Fibroblast of the aortic adventitia (primary cell): ENCODE results near the gene HRH2. TPM values are rescaled to one million over a fixed set of nuclear protein-coding genes. Genes with fewer than 3 reads are reported as not detected.

Source experiments
- DNase-seq: peaks from one replicate; pipeline ENCODE4 v3.0.0-alpha.2; 2010; ENCODE audit warnings: low read depth
- H3K4me3 ChIP-seq: 2 replicates; pipeline ENCODE4 v1.5.1; 2011; ENCODE audit warnings: low read depth, mild to moderate bottlenecking, control low read depth, low read length, moderate library complexity
- CTCF ChIP-seq: IDR thresholded peaks from 2 replicates; pipeline ENCODE4 v1.5.1; 2011; ENCODE audit warnings: mild to moderate bottlenecking, low read length, control low read depth, inconsistent platforms; ENCODE audit not compliant: insufficient read depth
- total RNA-seq: library from RNA; depleted of rRNA; stranded (reverse); fragments of >200 nt; gene quantifications from 2 replicates; pipeline ENCODE4 v1.2.3, GENCODE V29; 2012; ENCODE audit warnings: low replicate concordance

The HRH2 gene
- total RNA-seq, 1 donor: under 0.01 TPM

- no peak overlapping the region for H3K4me3 ChIP-seq
- TF ChIP-seq CTCF: no peak
- DNase-seq: no peak
Measured at GRCh38 chr5:175663186-175664184, 5.6 kb downstream of the HRH2 start.

- no peak for DNase-seq
- H3K4me3 ChIP-seq: no peak overlapping the region
- no peak for TF ChIP-seq CTCF
Measured at GRCh38 chr5:175664723-175665122, 6.9 kb downstream of the HRH2 start.

- no peak overlapping the region for H3K4me3 ChIP-seq
- no peak for DNase-seq
- TF ChIP-seq CTCF: no peak
Measured at GRCh38 chr5:175666216-175666615, 8.3 kb downstream of the HRH2 start.

- no peak overlapping the region for H3K4me3 ChIP-seq
- DNase-seq: no peak
- no peak for TF ChIP-seq CTCF
Measured at GRCh38 chr5:175668006-175668405, 10.1 kb downstream of the HRH2 start.

- TF ChIP-seq CTCF: no peak
- H3K4me3 ChIP-seq: no peak overlapping the region
- no peak for DNase-seq
Measured at GRCh38 chr5:175670372-175670771, 12.5 kb downstream of the HRH2 start.

GRCh38 chr5:175671013-175671412 is 13.1 kb downstream of the HRH2 start:
- no peak for TF ChIP-seq CTCF
- no peak for DNase-seq
- no peak overlapping the region for H3K4me3 ChIP-seq
